ENCODE results near the gene TNFRSF9. TPM values are rescaled to one million over a fixed set of nuclear protein-coding genes. Genes with fewer than 3 reads are reported as not detected.

The TNFRSF9 gene
- total and polyA plus RNA-seq, 2 of the 8 experiments (the other 6 are each of a cell fraction or from before 2014, with no cell fraction given), result not detected

DNA sequence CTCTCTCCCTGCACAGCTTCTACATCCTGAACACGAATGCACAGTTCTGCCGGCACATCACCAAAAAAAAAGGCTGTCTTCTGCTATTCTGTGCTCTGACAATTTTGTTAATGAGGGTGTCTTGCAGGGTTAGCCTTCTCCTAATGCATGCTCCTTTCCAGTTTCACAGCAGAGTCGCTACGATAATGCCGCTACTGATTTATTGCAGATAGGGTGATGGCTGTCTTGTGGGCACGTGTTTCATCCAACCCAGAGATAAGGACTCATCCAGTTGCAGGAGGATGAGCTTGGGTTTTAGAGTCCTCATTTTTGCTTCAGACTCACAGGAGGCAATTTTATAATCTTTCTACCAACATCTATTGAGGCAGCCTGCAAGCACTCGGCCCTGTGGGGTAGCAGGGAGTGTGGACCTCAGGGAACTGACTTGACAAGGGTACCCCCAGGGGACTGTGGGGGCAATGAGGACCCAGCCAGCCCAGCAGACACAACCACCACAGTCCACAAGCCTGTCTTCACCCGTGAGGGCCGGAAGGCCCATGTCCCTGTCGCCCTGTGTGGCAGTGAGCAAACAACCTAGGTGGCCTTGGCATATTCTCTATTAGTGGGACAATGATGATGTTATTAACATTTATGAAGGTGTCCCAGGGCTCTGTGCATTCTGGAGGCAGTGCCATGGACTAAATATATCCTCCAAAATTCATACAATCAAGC lies 72.4 kb downstream of the TNFRSF9 start (continued):
- TF ChIP-seq RAD21 (IDR thresholded peaks at IDR 0.05 in 1 of 2, conservative IDR thresholded peaks at IDR 0.05 in 1 of 2; ENCODE audit: low read depth in 2 of 2, low read length in 2 of 2), result no peak
- TF ChIP-seq CREB1 (IDR thresholded peaks at IDR 0.05), result no peak
- TF ChIP-seq NANOG (IDR thresholded peaks at IDR 0.05; ENCODE audit: insufficient read depth, low read depth, low read length, poor library complexity, severe bottlenecking), result no peak
- TF ChIP-seq SP1 (IDR thresholded peaks at IDR 0.05; ENCODE audit: low read depth, low read length), result no peak

All from H1 (cell line).